ENCODE measurements around the gene LRRC8B. TPM values are rescaled to one million over a fixed set of nuclear protein-coding genes. Genes with fewer than 3 reads are reported as not detected.
A peak's percentile ranks its signal among the peaks of the same experiment; 100 is the strongest.

Gene LRRC8B
- total and polyA plus RNA-seq, 7 experiments from 2014 or later = 8.8 to 23.0 (median 16.7) TPM

DNA sequence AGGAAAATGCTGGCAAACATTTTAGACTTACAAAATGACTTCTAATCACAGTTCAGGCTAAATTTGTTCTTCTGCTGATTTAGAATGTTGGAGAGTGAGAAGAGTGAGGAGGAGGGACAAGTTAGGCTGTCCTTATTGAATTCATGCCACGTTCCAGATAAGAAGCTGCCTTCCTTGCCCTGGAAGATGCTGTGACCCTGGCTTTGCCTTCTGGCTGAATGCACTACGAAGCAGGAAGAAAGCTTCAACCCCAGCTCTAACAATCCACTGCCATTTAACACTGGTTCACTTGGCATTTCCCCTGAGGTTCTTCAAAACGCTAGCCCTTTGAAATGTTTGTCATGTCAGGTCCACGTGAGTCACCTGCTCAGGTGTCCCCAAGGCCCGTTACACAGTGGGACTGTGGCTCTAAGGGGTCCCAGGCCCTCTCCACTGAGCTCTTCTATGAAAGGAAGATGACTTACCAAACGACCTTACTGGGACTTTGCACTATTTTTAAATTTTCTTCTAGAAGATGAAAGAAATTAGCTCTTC is 78.3 kb downstream of the LRRC8B start:
- Histone ChIP-seq H3K4me1 (ENCODE audit: control insufficient read depth in 2 of 2, insufficient read depth in 2 of 2, low read length in 2 of 2) (peaks cover 58 to 76% of the 10 kb centered on the region in 2 donors), H3K4me3 (ENCODE audit: low read length) (no peak overlapping the region), H3K27ac (ENCODE audit: low read depth, low read length) (peak overlapping the region; percentile 92), H3K9me3 (ENCODE audit: control insufficient read depth in 2 of 3, low read length in 3 of 3) (no peaks in the 10 kb centered on the region), H3K27me3 (ENCODE audit: control insufficient read depth in 2 of 2, insufficient read depth in 2 of 2, low read length in 2 of 2) (no peaks in the 10 kb centered on the region), H3K36me3 (ENCODE audit: control insufficient read depth in 2 of 3, insufficient read depth in 3 of 3, low read length in 3 of 3) (no peaks in the 10 kb centered on the region)
- intact Hi-C loops (cut with micrococcal nuclease) = no loop called here
- ChIA-PET CTCF (interaction anchor here (0.7 to 3.3 kb wide), 11 partner anchors 8 to 162 kb away, joined by 3 to 21 read pairs (median 5); no protein-coding TSS in a partner anchor), POLR2A (interaction anchor here (0.7 to 23.7 kb wide), 10 partner anchors 8 to 154 kb away, joined by 3 to 834 read pairs (median 7); partner anchors contain the start of genes LRRC8B and LRRC8C)
- peak overlapping the region; percentile 12 to 96 (median 57) for H3K4me3 Mint-ChIP-seq
- H3K4me1 Mint-ChIP-seq = peaks cover 50 to 97% (median 95%) of the 10 kb centered on the region in 7 donors
- peak overlapping the region; percentile 91 to 100 (median 99) for H3K27ac Mint-ChIP-seq
- H3K36me3 Mint-ChIP-seq = peaks cover 0 to 30% (median 0%) of the 10 kb centered on the region in 5 donors
- no peaks in the 10 kb centered on the region for H3K9me3 Mint-ChIP-seq
- no peak for ATAC-seq
- no peaks in the 10 kb centered on the region for H3K27me3 Mint-ChIP-seq
- no peak for DNase-seq

- no peaks in the 10 kb centered on the region for H3K36me3 ChIP-seq (ENCODE audit: control insufficient read depth in 2 of 3, insufficient read depth in 3 of 3, low read length in 3 of 3)
- H3K9me3 ChIP-seq (ENCODE audit: control insufficient read depth in 2 of 3, low read length in 3 of 3) = no peaks in the 10 kb centered on the region
- H3K27ac Mint-ChIP-seq = peak overlapping the region; percentile 97 to 100 (median 99)
- H3K9me3 Mint-ChIP-seq = no peaks in the 10 kb centered on the region
- ChIA-PET POLR2A (interaction anchor here (0.7 to 23.7 kb wide), 10 partner anchors 7 to 160 kb away, joined by 3 to 834 read pairs (median 14); partner anchors contain the start of genes LRRC8B and LRRC8C), CTCF (interaction anchor here (0.5 to 9.6 kb wide), 13 partner anchors 8 to 243 kb away, joined by 3 to 49 read pairs (median 5); no protein-coding TSS in a partner anchor)
- no peak for ATAC-seq
- peak overlapping the region; percentile 92 for H3K27ac ChIP-seq (ENCODE audit: low read depth, low read length)
- DNase-seq = peak in 1 of 9 donors; percentile 60
- peak overlapping the region in 9 of 10 donors; percentile 8 to 96 (median 63) for H3K4me3 Mint-ChIP-seq
- H3K27me3 Mint-ChIP-seq = no peaks in the 10 kb centered on the region
- H3K27me3 ChIP-seq (ENCODE audit: control insufficient read depth in 2 of 2, insufficient read depth in 2 of 2, low read length in 2 of 2) = no peaks in the 10 kb centered on the region
- H3K4me1 Mint-ChIP-seq = peaks cover 49 to 97% (median 95%) of the 10 kb centered on the region in 7 donors
- H3K4me1 ChIP-seq (ENCODE audit: control insufficient read depth in 2 of 2, insufficient read depth in 2 of 2, low read length in 2 of 2) = peaks cover 63 to 76% of the 10 kb centered on the region in 2 donors
- H3K36me3 Mint-ChIP-seq = peaks cover 0 to 31% (median 0%) of the 10 kb centered on the region in 5 donors
- intact Hi-C loops (cut with micrococcal nuclease) = no loop called here
- H3K4me3 ChIP-seq (ENCODE audit: low read length) = no peak overlapping the region
Observed at GRCh38 chr1:89603651-89604413, 79.2 kb downstream of the LRRC8B start.

DNA sequence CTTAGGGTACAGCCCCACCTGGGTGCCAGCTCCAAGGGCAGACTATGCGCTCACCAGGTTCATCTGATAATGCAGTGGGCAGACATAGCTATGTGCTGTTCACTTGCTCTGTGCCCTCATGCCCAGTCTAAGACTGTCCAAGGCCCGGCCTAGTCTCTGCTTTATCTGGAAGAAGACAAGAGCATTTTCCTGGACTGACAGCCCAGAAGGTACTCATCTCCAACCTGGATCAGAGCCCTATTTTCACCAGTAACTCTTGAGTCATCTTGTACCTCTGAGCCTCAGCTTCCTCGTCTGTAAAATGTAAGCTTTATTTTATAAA is 79.7 kb downstream of the LRRC8B start:
- CTCF ChIA-PET = interaction anchor here (0.5 to 9.6 kb wide), 12 partner anchors 11 to 242 kb away, joined by 3 to 49 read pairs (median 5); partner anchors contain the start of gene LRRC8C
- intact Hi-C loops (cut with micrococcal nuclease) = no loop called here

GRCh38 chr1:89605692-89606091 is 81.1 kb downstream of the LRRC8B start:
- H3K27ac Mint-ChIP-seq = peak overlapping the region; percentile 97 to 100 (median 99)
- H3K4me3 Mint-ChIP-seq = peak overlapping the region in 8 of 10 donors; percentile 52 to 96 (median 88)
- ChIA-PET CTCF (interaction anchor here (1.4 to 9.6 kb wide), 4 partner anchors 17 to 27 kb away, joined by 5 to 49 read pairs (median 10); partner anchors contain the start of gene LRRC8C), POLR2A (interaction anchor here (0.9 to 23.7 kb wide), 6 partner anchors 18 to 158 kb away, joined by 4 to 834 read pairs (median 78); partner anchors contain the start of genes LRRC8B and LRRC8C)
- no peaks in the 10 kb centered on the region for H3K36me3 ChIP-seq (ENCODE audit: control insufficient read depth in 2 of 3, insufficient read depth in 3 of 3, low read length in 3 of 3)
- H3K27me3 Mint-ChIP-seq = no peaks in the 10 kb centered on the region
- H3K4me3 ChIP-seq (ENCODE audit: low read length) = peak overlapping the region; percentile 17
- H3K4me1 Mint-ChIP-seq = peaks cover 44 to 96% (median 93%) of the 10 kb centered on the region in 7 donors
- ATAC-seq = no peak
- no peak for DNase-seq
- no peaks in the 10 kb centered on the region for H3K9me3 Mint-ChIP-seq
- no peaks in the 10 kb centered on the region for H3K9me3 ChIP-seq (ENCODE audit: control insufficient read depth in 2 of 3, low read length in 3 of 3)
- H3K27me3 ChIP-seq (ENCODE audit: control insufficient read depth in 2 of 2, insufficient read depth in 2 of 2, low read length in 2 of 2) = no peaks in the 10 kb centered on the region
- H3K36me3 Mint-ChIP-seq = peaks cover 0 to 37% (median 0%) of the 10 kb centered on the region in 5 donors
- peaks cover 82 to 85% of the 10 kb centered on the region in 2 donors for H3K4me1 ChIP-seq (ENCODE audit: control insufficient read depth in 2 of 2, insufficient read depth in 2 of 2, low read length in 2 of 2)
- intact Hi-C loops (cut with micrococcal nuclease) = loop anchor here (2.0 to 5.0 kb wide), 8 partner anchors 61 to 713 kb away; partner anchors contain the start of genes GBP5 (in 1 of the 2), GTF2B (in 1 of the 2) and ZNF326 (in 1 of the 2)
- peak overlapping the region; percentile 92 for H3K27ac ChIP-seq (ENCODE audit: low read depth, low read length)

More for the DNA sequence above, 79.7 kb downstream of the LRRC8B start:
- Mint-ChIP-seq H3K27me3 (no peaks in the 10 kb centered on the region), H3K4me1 (peaks cover 48 to 97% (median 95%) of the 10 kb centered on the region in 7 donors), H3K27ac (peak overlapping the region; percentile 97 to 100 (median 99)), H3K36me3 (peaks cover 0 to 33% (median 0%) of the 10 kb centered on the region in 5 donors), H3K9me3 (no peaks in the 10 kb centered on the region), H3K4me3 (peak overlapping the region in 6 of 10 donors; percentile 3 to 96 (median 33))
- H3K4me1 ChIP-seq (ENCODE audit: control insufficient read depth in 2 of 2, insufficient read depth in 2 of 2, low read length in 2 of 2) = peaks cover 68 to 76% of the 10 kb centered on the region in 2 donors
- POLR2A ChIA-PET = interaction anchor here (1.0 to 23.7 kb wide), 7 partner anchors 7 to 159 kb away, joined by 4 to 834 read pairs (median 37); partner anchors contain the start of genes LRRC8B and LRRC8C
- H3K36me3 ChIP-seq (ENCODE audit: control insufficient read depth in 2 of 3, insufficient read depth in 3 of 3, low read length in 3 of 3) = no peaks in the 10 kb centered on the region
- DNase-seq = no peak
- H3K27me3 ChIP-seq (ENCODE audit: control insufficient read depth in 2 of 2, insufficient read depth in 2 of 2, low read length in 2 of 2) = no peaks in the 10 kb centered on the region
- H3K27ac ChIP-seq (ENCODE audit: low read depth, low read length) = peak overlapping the region; percentile 92
- no peaks in the 10 kb centered on the region for H3K9me3 ChIP-seq (ENCODE audit: control insufficient read depth in 2 of 3, low read length in 3 of 3)
- no peak for ATAC-seq
- no peak overlapping the region for H3K4me3 ChIP-seq (ENCODE audit: low read length)

DNA sequence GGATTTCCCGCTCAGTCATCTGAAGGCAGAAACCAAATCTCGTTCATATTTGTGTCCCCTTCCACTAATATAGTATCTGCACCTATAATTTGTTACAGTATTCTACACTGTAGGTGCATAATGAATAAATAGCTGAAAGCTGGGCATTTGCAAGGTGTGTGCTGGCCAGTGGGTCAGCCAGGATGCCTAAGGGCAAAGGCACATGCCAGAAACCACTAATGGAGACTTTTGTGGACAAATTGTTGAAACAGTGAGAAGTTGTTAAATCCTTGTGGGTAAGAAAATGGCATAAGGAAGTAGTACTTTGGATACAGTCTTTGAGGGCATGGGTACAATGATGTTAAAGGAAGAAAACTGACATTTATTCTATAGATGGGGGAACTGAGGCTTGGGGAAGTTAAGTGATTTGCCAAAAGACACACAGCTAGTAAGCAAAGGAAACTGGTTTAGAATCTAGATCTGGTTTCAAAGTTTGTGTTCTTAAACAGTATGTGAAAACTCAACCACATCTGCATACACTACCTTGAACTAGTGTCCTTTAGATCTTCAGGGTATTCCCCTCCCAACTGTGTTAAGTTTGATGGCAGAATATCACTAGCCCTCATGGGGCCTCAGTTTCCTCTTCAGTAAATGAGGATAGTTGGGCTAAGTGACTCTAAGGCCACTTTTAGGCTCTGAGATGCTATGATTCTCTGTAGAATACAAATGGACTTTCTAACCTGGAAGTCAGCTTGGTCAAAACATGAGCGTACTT is 81.8 kb downstream of the LRRC8B start:
- peak overlapping the region; percentile 2 to 96 (median 82) for H3K4me3 Mint-ChIP-seq

More for the DNA sequence above, 81.8 kb downstream of the LRRC8B start:
- Histone ChIP-seq H3K36me3 (ENCODE audit: control insufficient read depth in 2 of 3, insufficient read depth in 3 of 3, low read length in 3 of 3) (no peaks in the 10 kb centered on the region), H3K27ac (ENCODE audit: low read depth, low read length) (peak overlapping the region; percentile 92), H3K4me3 (ENCODE audit: low read length) (peak overlapping the region; percentile 17), H3K27me3 (ENCODE audit: control insufficient read depth in 2 of 2, insufficient read depth in 2 of 2, low read length in 2 of 2) (no peaks in the 10 kb centered on the region), H3K4me1 (ENCODE audit: control insufficient read depth in 2 of 2, insufficient read depth in 2 of 2, low read length in 2 of 2) (peaks cover 89 to 92% of the 10 kb centered on the region in 2 donors), H3K9me3 (ENCODE audit: control insufficient read depth in 2 of 3, low read length in 3 of 3) (no peaks in the 10 kb centered on the region)
- peak; percentile 19 for ATAC-seq
- peaks cover 0 to 33% (median 0%) of the 10 kb centered on the region in 5 donors for H3K36me3 Mint-ChIP-seq
- peak in 7 of 9 donors; percentile 32 to 59 (median 40) for DNase-seq
- POLR2A ChIA-PET = interaction anchor here (3.8 to 23.7 kb wide), 6 partner anchors 19 to 157 kb away, joined by 25 to 834 read pairs (median 78); partner anchors contain the start of genes LRRC8B and LRRC8C
- no peaks in the 10 kb centered on the region for H3K9me3 Mint-ChIP-seq
- intact Hi-C loops (cut with micrococcal nuclease) = loop anchor here (2.0 to 5.0 kb wide), 8 partner anchors 62 to 714 kb away; partner anchors contain the start of genes GBP5 (in 1 of the 2), GTF2B (in 1 of the 2) and ZNF326 (in 1 of the 2)
- H3K27ac Mint-ChIP-seq = peak overlapping the region; percentile 97 to 100 (median 99)
- CTCF ChIA-PET = interaction anchor here (1.4 to 9.6 kb wide), 7 partner anchors 11 to 156 kb away, joined by 7 to 86 read pairs (median 33); partner anchors contain the start of gene LRRC8C
- peaks cover 49 to 96% (median 93%) of the 10 kb centered on the region in 7 donors for H3K4me1 Mint-ChIP-seq
- no peaks in the 10 kb centered on the region for H3K27me3 Mint-ChIP-seq

All from naive thymus-derived CD4-positive, alpha-beta T cell (primary cell).